ENCODE data around the gene KCNK18.

- TF ChIP-seq CTCF (IDR thresholded peaks at IDR 0.05): no peak
- TF ChIP-seq POLR2A (IDR thresholded peaks at IDR 0.05): no peak
Measured at GRCh38 chr10:117259279-117259678, 62.0 kb downstream of the KCNK18 start.

Data from body of pancreas (tissue), 4 donors.